Measurements from ENCODE around the gene DCAF15.

GRCh38 chr19:14005349-14006084, 53.2 kb downstream of the DCAF15 start:
- TF ChIP-seq EZH2 (IDR thresholded peaks at IDR 0.05; ENCODE audit: borderline replicate concordance, low read length) (no peak), CTCF (conservative IDR thresholded peaks at IDR 0.05 in 1 of 2, IDR thresholded peaks at IDR 0.05 in 1 of 2; ENCODE audit: extremely low read depth in 1 of 2, insufficient read depth in 1 of 2, low read depth in 1 of 2, low read length in 2 of 2) (no peak)

All from mammary epithelial cell (primary cell).